Ascending aorta (tissue), 2 donors: ENCODE data around the gene PCSK5. TPM values are rescaled to one million over a fixed set of nuclear protein-coding genes. Genes with fewer than 3 reads are reported as not detected.

ENCODE experiments used
- DNase-seq, 2 donors: peaks; one replicate each; pipeline ENCODE4 v3.0.0-alpha.2; 2019; ENCODE audit warnings: low spot score in 2 of 2
- H3K27ac ChIP-seq, 2 donors: fragments of 200-600 bp; sonication (generic); one replicate each; pipeline ENCODE4 v1.5.1; 2016 to 2017; ENCODE audit warnings: mild to moderate bottlenecking in 1 of 2
- H3K27me3 ChIP-seq: fragments of 200-600 bp; sonication (generic); one replicate; pipeline ENCODE4 v1.5.1; 2017
- H3K36me3 ChIP-seq, 2 donors: fragments of 200-600 bp; sonication (generic); one replicate each; pipeline ENCODE4 v1.5.1; 2016
- H3K4me1 ChIP-seq, 2 donors: fragments of 200-600 bp; sonication (generic); one replicate each; pipeline ENCODE4 v1.5.1; 2016 to 2017; ENCODE audit warnings: mild to moderate bottlenecking in 1 of 2
- H3K4me3 ChIP-seq, 2 donors: fragments of 200-600 bp; sonication (generic); one replicate each; pipeline ENCODE4 v1.5.1; 2016 to 2017; ENCODE audit warnings: mild to moderate bottlenecking in 1 of 2
- H3K9me3 ChIP-seq, 2 donors: fragments of 200-600 bp; sonication (generic); one replicate each; pipeline ENCODE4 v1.5.1; 2016
- intact Hi-C: fragments of 100-400 bp; cut with DNase I; formaldehyde crosslinking; loops from one replicate; pipeline ENCODE4 v1.15.1; 2023
- total RNA-seq: library from RNA; depleted of rRNA; stranded (reverse); fragments of >200 nt; gene quantifications from one replicate; pipeline ENCODE4 v1.1.0, GENCODE V29; 2016
- TF ChIP-seq, protein P1 (sequence below), 3 experiments: fragments of 200-600 bp in 2 of 3; fragments of 450-650 bp in 1 of 3; sonication (generic) in 2 of 3; IDR thresholded peaks; one replicate each; pipeline ENCODE4 v1.5.1; 2016 to 2019; ENCODE audit warnings: antibody characterized with exemption in 3 of 3, mild to moderate bottlenecking in 1 of 3, moderate library complexity in 1 of 3

The PCSK5 gene
- total RNA-seq, 1 donor from 2014 or later = 66.3 TPM

DNA sequence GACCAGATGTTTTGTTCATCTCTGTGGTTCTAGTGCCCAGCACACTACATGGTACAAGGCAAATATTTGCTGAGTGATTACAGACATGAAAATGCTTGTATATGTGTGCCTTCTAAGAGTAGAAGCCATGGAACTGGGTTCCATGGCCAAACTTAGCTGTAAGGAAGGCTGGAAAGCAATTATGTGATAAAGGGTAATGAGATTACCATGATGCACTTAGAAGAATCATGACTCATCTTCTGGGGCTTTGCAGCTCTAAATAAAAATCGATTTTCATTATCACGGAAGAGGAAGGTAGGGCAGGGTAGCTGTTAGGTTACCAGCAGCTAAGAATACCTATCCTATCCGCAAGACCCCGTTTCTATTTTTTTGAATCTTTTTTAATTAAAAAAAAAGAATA lies 475.8 kb downstream of the PCSK5 start:
- no peak overlapping the region for H3K4me3 ChIP-seq
- H3K36me3 ChIP-seq = no peaks in the 10 kb centered on the region
- H3K4me1 ChIP-seq = peaks cover 0 to 5% of the 10 kb centered on the region in 2 donors
- no peak overlapping the region for H3K27ac ChIP-seq
- no peak for DNase-seq
- no peaks in the 10 kb centered on the region for H3K27me3 ChIP-seq
- intact Hi-C loops = no loop called here
- TF ChIP-seq, protein P1, sequence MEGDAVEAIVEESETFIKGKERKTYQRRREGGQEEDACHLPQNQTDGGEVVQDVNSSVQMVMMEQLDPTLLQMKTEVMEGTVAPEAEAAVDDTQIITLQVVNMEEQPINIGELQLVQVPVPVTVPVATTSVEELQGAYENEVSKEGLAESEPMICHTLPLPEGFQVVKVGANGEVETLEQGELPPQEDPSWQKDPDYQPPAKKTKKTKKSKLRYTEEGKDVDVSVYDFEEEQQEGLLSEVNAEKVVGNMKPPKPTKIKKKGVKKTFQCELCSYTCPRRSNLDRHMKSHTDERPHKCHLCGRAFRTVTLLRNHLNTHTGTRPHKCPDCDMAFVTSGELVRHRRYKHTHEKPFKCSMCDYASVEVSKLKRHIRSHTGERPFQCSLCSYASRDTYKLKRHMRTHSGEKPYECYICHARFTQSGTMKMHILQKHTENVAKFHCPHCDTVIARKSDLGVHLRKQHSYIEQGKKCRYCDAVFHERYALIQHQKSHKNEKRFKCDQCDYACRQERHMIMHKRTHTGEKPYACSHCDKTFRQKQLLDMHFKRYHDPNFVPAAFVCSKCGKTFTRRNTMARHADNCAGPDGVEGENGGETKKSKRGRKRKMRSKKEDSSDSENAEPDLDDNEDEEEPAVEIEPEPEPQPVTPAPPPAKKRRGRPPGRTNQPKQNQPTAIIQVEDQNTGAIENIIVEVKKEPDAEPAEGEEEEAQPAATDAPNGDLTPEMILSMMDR (IDR thresholded peaks at IDR 0.05) = no peak
- H3K9me3 ChIP-seq = no peaks in the 10 kb centered on the region

DNA sequence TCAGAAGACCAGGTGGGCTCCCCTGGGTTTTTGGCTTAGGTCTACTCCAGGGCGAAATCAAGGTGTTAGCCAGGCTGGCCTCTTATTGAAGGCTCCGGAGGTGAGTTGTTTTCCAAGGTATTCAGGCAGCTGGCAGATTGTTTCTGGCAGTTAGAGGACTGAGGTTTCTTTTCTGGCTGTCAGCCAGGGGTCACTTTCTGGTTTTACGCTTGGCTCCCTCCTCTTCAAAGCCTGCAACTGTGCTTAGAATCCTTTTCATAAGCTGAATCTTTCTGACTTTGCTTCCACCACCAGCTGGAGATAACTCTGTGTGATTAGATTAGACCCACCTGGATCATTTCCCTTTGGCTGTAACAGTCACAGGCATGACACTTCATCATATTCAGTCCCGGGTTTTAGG lies 479.1 kb downstream of the PCSK5 start:
- peaks cover 9 to 12% of the 10 kb centered on the region in 2 donors for H3K4me1 ChIP-seq
- no peak for DNase-seq
- no peaks in the 10 kb centered on the region for H3K9me3 ChIP-seq
- intact Hi-C loops = no loop called here
- TF ChIP-seq, protein P1 (IDR thresholded peaks at IDR 0.05) = no peak
- no peaks in the 10 kb centered on the region for H3K27me3 ChIP-seq
- H3K27ac ChIP-seq = no peak overlapping the region
- no peaks in the 10 kb centered on the region for H3K36me3 ChIP-seq
- H3K4me3 ChIP-seq = no peak overlapping the region

DNA sequence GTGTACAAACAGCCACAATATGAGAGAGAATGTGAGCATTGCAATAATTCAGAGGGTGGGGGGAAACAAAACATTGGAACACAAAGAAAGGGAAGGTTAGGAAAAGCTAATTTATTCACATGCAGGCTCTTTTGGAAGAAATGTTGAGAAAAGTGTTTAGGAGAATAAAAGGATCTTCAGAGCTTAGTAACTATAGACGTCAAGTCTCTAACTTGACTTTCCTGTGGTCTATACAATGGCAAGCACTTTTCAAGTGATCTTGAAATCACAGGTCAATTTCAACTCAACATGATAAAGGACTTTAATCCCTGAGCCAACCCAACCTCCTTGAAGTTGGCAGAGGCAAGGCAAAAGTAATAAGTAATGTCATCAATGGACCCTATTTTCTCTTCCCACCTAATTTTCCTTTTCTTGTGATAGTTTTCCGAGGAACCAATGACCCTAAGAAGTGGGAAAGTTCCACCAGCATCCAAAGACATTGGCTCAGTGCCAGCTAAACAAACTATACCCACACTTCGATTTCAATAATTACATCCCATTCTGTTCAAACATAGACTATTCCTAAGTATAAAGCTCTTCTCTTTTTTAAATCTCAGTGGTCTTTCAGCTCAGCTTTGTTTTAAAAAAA lies 480.0 kb downstream of the PCSK5 start:
- TF ChIP-seq, protein P1 (IDR thresholded peaks at IDR 0.05) = no peak
- no peak for DNase-seq
- Histone ChIP-seq H3K27ac (no peak overlapping the region), H3K4me1 (peaks cover 8 to 9% of the 10 kb centered on the region in 2 donors), H3K9me3 (no peaks in the 10 kb centered on the region), H3K27me3 (no peaks in the 10 kb centered on the region), H3K4me3 (no peak overlapping the region), H3K36me3 (no peaks in the 10 kb centered on the region)
- intact Hi-C loops = no loop called here

DNA sequence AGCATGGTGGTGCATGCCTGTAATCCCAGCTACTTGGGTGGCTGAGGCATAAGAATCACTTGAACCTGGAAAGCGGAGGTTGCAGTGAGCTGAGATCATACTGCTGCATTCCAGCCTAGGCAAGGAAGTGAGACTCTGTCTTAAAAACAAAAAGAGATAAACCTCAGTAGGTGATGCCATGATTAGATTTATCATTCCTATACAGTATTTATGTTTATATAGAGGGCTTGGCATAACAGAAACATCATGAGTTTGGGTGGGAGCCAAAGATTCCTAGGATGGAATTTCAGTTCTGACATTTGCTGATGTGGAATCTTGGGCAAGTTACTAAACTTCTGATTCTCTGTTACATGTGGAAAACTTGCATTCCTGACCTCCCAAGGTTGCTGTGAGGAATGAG lies 481.4 kb downstream of the PCSK5 start:
- intact Hi-C loops = no loop called here
- Histone ChIP-seq H3K27me3 (no peaks in the 10 kb centered on the region), H3K9me3 (no peaks in the 10 kb centered on the region), H3K4me1 (peaks cover 7 to 9% of the 10 kb centered on the region in 2 donors), H3K36me3 (no peaks in the 10 kb centered on the region), H3K27ac (no peak overlapping the region), H3K4me3 (no peak overlapping the region)
- no peak for DNase-seq
- TF ChIP-seq, protein P1 (IDR thresholded peaks at IDR 0.05) = no peak

DNA sequence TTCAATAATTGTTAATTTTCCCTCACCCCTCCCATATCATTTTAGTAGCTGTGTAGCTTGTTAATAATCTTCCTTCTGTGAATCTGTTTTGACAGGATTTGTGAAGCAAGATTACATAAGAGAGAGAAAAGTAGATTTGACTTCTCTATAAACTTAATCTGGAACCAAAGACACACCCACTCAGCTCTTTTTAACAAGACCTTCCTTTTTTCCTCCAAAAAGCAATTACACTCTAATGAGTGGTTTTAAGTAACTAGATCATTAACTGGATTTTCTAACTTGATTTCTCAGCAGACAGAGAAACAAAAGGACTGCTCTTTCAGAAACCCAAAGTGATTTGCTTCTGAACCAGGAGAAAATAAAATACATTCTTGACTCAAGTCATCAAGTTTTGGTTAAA lies 481.9 kb downstream of the PCSK5 start:
- TF ChIP-seq, protein P1 (IDR thresholded peaks at IDR 0.05) = no peak
- no peaks in the 10 kb centered on the region for H3K9me3 ChIP-seq
- H3K36me3 ChIP-seq = no peaks in the 10 kb centered on the region
- intact Hi-C loops = no loop called here
- DNase-seq = no peak
- no peaks in the 10 kb centered on the region for H3K27me3 ChIP-seq
- peaks cover 7 to 9% of the 10 kb centered on the region in 2 donors for H3K4me1 ChIP-seq
- no peak overlapping the region for H3K27ac ChIP-seq
- H3K4me3 ChIP-seq = no peak overlapping the region
